B cell (primary cell): ENCODE data around the gene WASF2. TPM values are rescaled to one million over a fixed set of nuclear protein-coding genes. Genes with fewer than 3 reads are reported as not detected.
A peak's percentile ranks its signal among the peaks of the same experiment; 100 is the strongest.
"Not testable (repeated sequence)": the region's sequence is repeated elsewhere in the genome, so short reads cannot be mapped to it uniquely, and the experiment has no call there.

ENCODE experiments used
- ATAC-seq: fragments of 200-7000 bp; cut with Tn5 transposase; one replicate; pipeline ENCODE4 v1.10.0; 2021; ENCODE audit warnings: low read depth, mild to moderate bottlenecking, moderate number of reproducible peaks, moderate library complexity
- CTCF ChIA-PET: fragments of 350-600 bp; sonication (Branson Sonifier 250); formaldehyde crosslinking; loops from one replicate; lab custom pipeline; 2021; ENCODE audit warnings: antibody characterized with exemption, inconsistent platforms; lab: Charles Lee
- POLR2A ChIA-PET: fragments of 350-600 bp; sonication (Branson Sonifier 250); formaldehyde crosslinking; loops from one replicate; lab custom pipeline; 2021; ENCODE audit warnings: antibody characterized with exemption; lab: Charles Lee
- DNase-seq: peaks from one replicate; pipeline ENCODE4 v3.0.0; 2013
- H2AFZ ChIP-seq: 2 replicates; pipeline ENCODE4 v1.6.1; 2012; ENCODE audit warnings: mild to moderate bottlenecking, low read depth, low read length; ENCODE audit not compliant: insufficient read depth, poor library complexity, severe bottlenecking
- H3K27ac ChIP-seq, 2 donors: 1 replicate in 1 of 2; 2 replicates in 1 of 2; pipeline ENCODE4 v1.5.1; 2012 to 2013; ENCODE audit warnings: low read length in 2 of 2, mild to moderate bottlenecking in 2 of 2, moderate library complexity in 1 of 2
- H3K27me3 ChIP-seq, 4 experiments: fragments of 200-600 bp in 1 of 4; sonication (generic) in 1 of 4; replicated peaks in 1 of 4; 1 replicate in 2 of 4; 2 replicates in 2 of 4; pipeline versions ENCODE4 v1.6.1 to v1.7.0; 2013 to 2016; ENCODE audit warnings: low read length in 3 of 4, mild to moderate bottlenecking in 2 of 4, mixed read lengths in 1 of 4, moderate library complexity in 1 of 4; ENCODE audit not compliant: insufficient read depth in 4 of 4, control insufficient read depth in 3 of 4; ENCODE audit errors: control extremely low read depth in 1 of 4
- H3K36me3 ChIP-seq, 2 experiments: replicated peaks in 1 of 2; 1 replicate in 1 of 2; 2 replicates in 1 of 2; pipeline versions ENCODE4 v1.6.1 to v1.7.1; 2013; ENCODE audit warnings: low read length in 1 of 2; ENCODE audit not compliant: insufficient read depth in 2 of 2, control insufficient read depth in 1 of 2; ENCODE audit errors: control extremely low read depth in 1 of 2, extremely low read depth in 1 of 2
- H3K4me1 ChIP-seq, 2 donors: fragments of 200-600 bp in 1 of 2; sonication (generic) in 1 of 2; 1 replicate in 1 of 2; 2 replicates in 1 of 2; pipeline versions ENCODE4 v1.5.1 to v1.6.1; 2013 to 2017; ENCODE audit warnings: low read length in 2 of 2; ENCODE audit not compliant: control insufficient read depth in 2 of 2, insufficient read depth in 2 of 2
- H3K4me2 ChIP-seq: replicated peaks from 2 replicates; pipeline ENCODE3; 2012; ENCODE audit warnings: mild to moderate bottlenecking, low read depth, low read length; ENCODE audit not compliant: poor library complexity, severe bottlenecking
- H3K4me3 ChIP-seq, 5 experiments: fragments of 200-600 bp in 1 of 5; sonication (generic) in 1 of 5; 1 replicate in 3 of 5; 2 replicates in 2 of 5; pipeline versions ENCODE4 v1.5.1 to v1.7.0; 2011 to 2016; ENCODE audit warnings: low read length in 4 of 5, mild to moderate bottlenecking in 4 of 5, low read depth in 2 of 5, control low read depth in 1 of 5, moderate library complexity in 1 of 5; ENCODE audit not compliant: insufficient read depth in 1 of 5; ENCODE audit errors: control extremely low read depth in 1 of 5, extremely low read depth in 1 of 5
- H3K79me2 ChIP-seq: fragments of 200-600 bp; sonication (generic); one replicate; pipeline ENCODE4 v1.6.0; 2016; ENCODE audit warnings: low read length; ENCODE audit not compliant: control insufficient read depth, insufficient read depth
- H3K9ac ChIP-seq: fragments of 200-600 bp; sonication (generic); 2 replicates; pipeline ENCODE4 v1.6.1; 2017; ENCODE audit warnings: mild to moderate bottlenecking, low read length, moderate library complexity
- H3K9me3 ChIP-seq, 3 donors: one replicate each; pipeline versions ENCODE4 v1.6.1 to v1.7.1; 2013; ENCODE audit warnings: low read length in 2 of 3; ENCODE audit not compliant: control insufficient read depth in 2 of 3, insufficient read depth in 1 of 3; ENCODE audit errors: control extremely low read depth in 1 of 3
- H4K20me1 ChIP-seq: 2 replicates; pipeline ENCODE4 v1.6.0; 2012; ENCODE audit warnings: mild to moderate bottlenecking, low read length; ENCODE audit not compliant: insufficient read depth, control insufficient read depth, poor library complexity, severe bottlenecking
- H3K27ac Mint-ChIP-seq: one replicate; pipeline ENCODE4 v1.8.0; 2021; ENCODE audit warnings: mixed read lengths
- H3K27me3 Mint-ChIP-seq: one replicate; pipeline ENCODE4 v1.8.0; 2021; ENCODE audit warnings: mixed read lengths
- H3K4me1 Mint-ChIP-seq: one replicate; pipeline ENCODE4 v1.8.0; 2021; ENCODE audit warnings: mixed read lengths
- H3K4me3 Mint-ChIP-seq: one replicate; pipeline ENCODE4 v1.8.0; 2021; ENCODE audit warnings: mixed read lengths
- H3K9me3 Mint-ChIP-seq: one replicate; pipeline ENCODE4 v1.8.0; 2022; ENCODE audit warnings: mixed read lengths; ENCODE audit not compliant: insufficient read depth
- CTCF ChIP-seq: fragments of 200-600 bp; IDR thresholded peaks from one replicate; pipeline ENCODE4 v1.8.0; 2022; ENCODE audit warnings: antibody characterized with exemption, mild to moderate bottlenecking
- EZH2 ChIP-seq: IDR thresholded peaks from 2 replicates; pipeline ENCODE4 v1.6.1; 2012; ENCODE audit warnings: borderline replicate concordance, low read depth, mild to moderate bottlenecking, moderate library complexity, low read length; ENCODE audit not compliant: insufficient read depth, poor library complexity, severe bottlenecking
- WGBS: methylation state at CpG from one replicate; pipeline ENCODE4 v1.1.5; 2013; ENCODE audit warnings: missing lambda C conversion rate; ENCODE audit not compliant: insufficient coverage; 5-methylcytosine and 5-hydroxymethylcytosine counted together
- intact Hi-C: fragments of 100-400 bp; cut with micrococcal nuclease; formaldehyde crosslinking; loops from one replicate; pipeline ENCODE4 v1.10.0; 2022
- polyA plus RNA-seq: library from polyadenylated mRNA; depleted of rRNA; stranded (reverse); fragments of >200 nt; gene quantifications from 2 replicates; pipeline ENCODE4 v1.2.3, GENCODE V29; 2012
- total RNA-seq, 2 donors: library from RNA; stranded (reverse); fragments of 120-200 nt in 1 of 2; gene quantifications; 1 replicate in 1 of 2; 2 replicates in 1 of 2; pipeline versions ENCODE4 v1.2.3 to v1.2.4, GENCODE V29; 2013 to 2022

The WASF2 gene
- total and polyA plus RNA-seq, 2 donors (not counting 1 experiment from before 2014, with no cell fraction given) = 67.4 to 169 TPM

GRCh38 chr1:27471477-27471876 is 18.5 kb downstream of the WASF2 start:
- DNase-seq = no peak
- no peaks in the 10 kb centered on the region for H3K9me3 Mint-ChIP-seq
- H3K9me3 ChIP-seq = peaks cover 0 to 3% (median 0%) of the 10 kb centered on the region in 3 donors
- no peaks in the 10 kb centered on the region for H3K27me3 ChIP-seq
- peaks cover 71% of the 10 kb centered on the region for H3K4me1 Mint-ChIP-seq
- peak overlapping the region; percentile 23 for H3K4me3 Mint-ChIP-seq
- TF ChIP-seq CTCF = no peak
- TF ChIP-seq EZH2 = no peak
- no peak for ATAC-seq
- no peak overlapping the region for H3K4me3 ChIP-seq
- H3K79me2 ChIP-seq = peaks cover 99% of the 10 kb centered on the region
- CTCF ChIA-PET = interaction anchor here (0.9 kb wide), 1 partner anchor 24 kb away, joined by 3 read pairs; no protein-coding TSS in a partner anchor
- POLR2A ChIA-PET = no interaction called here
- H3K36me3 ChIP-seq = peaks cover 5 to 24% of the 10 kb centered on the region in 2 experiments
- H3K9ac ChIP-seq = no peak overlapping the region
- H3K27me3 Mint-ChIP-seq = no peaks in the 10 kb centered on the region
- peak overlapping the region; percentile 1 for H3K4me2 ChIP-seq
- H3K4me1 ChIP-seq = peaks cover 51 to 56% of the 10 kb centered on the region in 2 donors
- H3K27ac Mint-ChIP-seq = peak overlapping the region; percentile 32
- WGBS = no CpG with 5 or more reads among the region's 3 CpGs
- intact Hi-C loops = loop anchor here (10.0 kb wide), 1 partner anchor 53 kb away; no protein-coding TSS in a partner anchor
- peaks cover 88% of the 10 kb centered on the region for H4K20me1 ChIP-seq
- no peak overlapping the region for H2AFZ ChIP-seq
- peak overlapping the region in 1 of 2 donors; percentile 57 for H3K27ac ChIP-seq

- Mint-ChIP-seq H3K4me1 (peaks cover 69% of the 10 kb centered on the region), H3K9me3 (no peaks in the 10 kb centered on the region), H3K4me3 (no peak overlapping the region), H3K27me3 (no peaks in the 10 kb centered on the region), H3K27ac (no peak overlapping the region)
- Histone ChIP-seq H2AFZ (no peak overlapping the region), H3K4me2 (no peak overlapping the region), H3K4me1 (peaks cover 34 to 44% of the 10 kb centered on the region in 2 donors), H3K27me3 (no peaks in the 10 kb centered on the region), H4K20me1 (peaks cover 94% of the 10 kb centered on the region), H3K9me3 (peaks cover 0 to 3% (median 0%) of the 10 kb centered on the region in 3 donors), H3K9ac (no peak overlapping the region), H3K4me3 (no peak overlapping the region), H3K79me2 (peaks cover 99% of the 10 kb centered on the region), H3K27ac (peak overlapping the region in 1 of 2 donors; percentile 15), H3K36me3 (peaks cover 4 to 26% of the 10 kb centered on the region in 2 experiments)
- no peak for DNase-seq
- TF ChIP-seq EZH2 (no peak), CTCF (no peak)
- CTCF ChIA-PET = interaction anchor here (1.0 kb wide), 1 partner anchor 19 kb away, joined by 3 read pairs; no protein-coding TSS in a partner anchor
- POLR2A ChIA-PET = no interaction called here
- WGBS = no CpG with 5 or more reads among the region's 6 CpGs
- ATAC-seq = no peak
- intact Hi-C loops = no loop called here
Observed at GRCh38 chr1:27469334-27469733, 20.6 kb downstream of the WASF2 start.

- H3K4me1 Mint-ChIP-seq = peaks cover 60% of the 10 kb centered on the region
- H3K27ac ChIP-seq, intact Hi-C loops, H3K27me3 ChIP-seq, H3K4me2 ChIP-seq, H3K27ac Mint-ChIP-seq, DNase-seq, H3K9me3 ChIP-seq, CTCF ChIA-PET, H3K9me3 Mint-ChIP-seq, ATAC-seq, H3K9ac ChIP-seq, H3K4me3 Mint-ChIP-seq, H3K27me3 Mint-ChIP-seq, H3K4me3 ChIP-seq, H2AFZ ChIP-seq: not testable (repeated sequence)
- 92% methylated on average over 11 of the region's 15 CpGs for WGBS
- POLR2A ChIA-PET = interaction anchor here (0.7 kb wide), 1 partner anchor 23 kb away, joined by 3 read pairs; no protein-coding TSS in a partner anchor
- H3K4me1 ChIP-seq = peaks cover 25 to 35% of the 10 kb centered on the region in 2 donors
- H3K36me3 ChIP-seq = peaks cover 4 to 23% of the 10 kb centered on the region in 2 experiments
- peaks cover 94% of the 10 kb centered on the region for H4K20me1 ChIP-seq
- H3K79me2 ChIP-seq = peaks cover 99% of the 10 kb centered on the region
Observed at GRCh38 chr1:27468378-27468777, 21.6 kb downstream of the WASF2 start.
